H1 (cell line): ENCODE measurements around the gene CLEC16A. TPM values are rescaled to one million over a fixed set of nuclear protein-coding genes. Genes with fewer than 3 reads are reported as not detected.

ENCODE experiments used
- BACH1 ChIP-seq: IDR thresholded peaks from 2 replicates; pipeline ENCODE4 v1.6.1; 2012; ENCODE audit warnings: low read length, improper control_type of control experiment
- CHD1 ChIP-seq: IDR thresholded peaks from 2 replicates; pipeline ENCODE4 v1.6.1; 2012; ENCODE audit warnings: low read depth, low read length, improper control_type of control experiment
- EZH2 ChIP-seq: fragments of 200-600 bp; sonication (generic); IDR thresholded peaks from 2 replicates; pipeline ENCODE4 v1.7.1; 2012; ENCODE audit warnings: low read depth, mild to moderate bottlenecking, moderate library complexity, low read length, inconsistent platforms; ENCODE audit not compliant: severe bottlenecking
- KDM1A ChIP-seq: fragments of 200-600, 300-600 bp; sonication (generic); IDR thresholded peaks from 2 replicates; pipeline ENCODE4 v1.7.1; 2016; ENCODE audit warnings: mild to moderate bottlenecking, low read length, borderline replicate concordance
- RNF2 ChIP-seq: fragments of 200-900, 300-1000 bp; sonication (generic); IDR thresholded peaks from 2 replicates; pipeline ENCODE4 v1.7.1; 2016; ENCODE audit warnings: borderline replicate concordance, low read depth, mild to moderate bottlenecking, antibody characterized with exemption, low read length; ENCODE audit not compliant: poor library complexity, severe bottlenecking; ENCODE audit errors: missing control alignments
- SRF ChIP-seq: IDR thresholded peaks from 2 replicates; pipeline ENCODE4 v1.6.1; 2011; ENCODE audit warnings: mild to moderate bottlenecking, low read depth, low read length, moderate library complexity
- USF2 ChIP-seq: IDR thresholded peaks from 2 replicates; pipeline ENCODE4 v1.6.1; 2011; ENCODE audit warnings: low read length, improper control_type of control experiment
- polyA plus RNA-seq, 7 experiments: library from polyadenylated mRNA; depleted of rRNA in 3 of 7; stranded (reverse) in 5 of 7; unstranded in 2 of 7; fragments of >200 nt in 5 of 7; fragments of 200-250 nt in 2 of 7; gene quantifications; 1 replicate in 5 of 7; 2 replicates in 1 of 7; 4 replicates in 1 of 7; pipeline versions ENCODE4 v1.2.1 to v1.2.3, GENCODE V29; 2011 to 2013; ENCODE audit warnings: missing spikeins in 2 of 7, mixed read lengths in 2 of 7
- total RNA-seq: library from RNA; stranded (reverse); fragmentation: NEBNext Ultra II Directional; extraction: Animal tissue kit (Norgen Biotek cat#: 25700); gene quantifications from 2 replicates; pipeline ENCODE4 v1.2.1, GENCODE V29; 2021
- TF ChIP-seq, protein P1 (sequence below): fragments of 300-600 bp; sonication (generic); IDR thresholded peaks from 2 replicates; pipeline ENCODE4 v1.7.1; 2012; ENCODE audit warnings: low read length, moderate library complexity, mild to moderate bottlenecking, inconsistent platforms; ENCODE audit not compliant: insufficient replicate concordance

Gene CLEC16A
- total and polyA plus RNA-seq, 2 of the 8 experiments (the other 6 are each of a cell fraction or from before 2014, with no cell fraction given): 7.6 to 19.3 TPM

DNA sequence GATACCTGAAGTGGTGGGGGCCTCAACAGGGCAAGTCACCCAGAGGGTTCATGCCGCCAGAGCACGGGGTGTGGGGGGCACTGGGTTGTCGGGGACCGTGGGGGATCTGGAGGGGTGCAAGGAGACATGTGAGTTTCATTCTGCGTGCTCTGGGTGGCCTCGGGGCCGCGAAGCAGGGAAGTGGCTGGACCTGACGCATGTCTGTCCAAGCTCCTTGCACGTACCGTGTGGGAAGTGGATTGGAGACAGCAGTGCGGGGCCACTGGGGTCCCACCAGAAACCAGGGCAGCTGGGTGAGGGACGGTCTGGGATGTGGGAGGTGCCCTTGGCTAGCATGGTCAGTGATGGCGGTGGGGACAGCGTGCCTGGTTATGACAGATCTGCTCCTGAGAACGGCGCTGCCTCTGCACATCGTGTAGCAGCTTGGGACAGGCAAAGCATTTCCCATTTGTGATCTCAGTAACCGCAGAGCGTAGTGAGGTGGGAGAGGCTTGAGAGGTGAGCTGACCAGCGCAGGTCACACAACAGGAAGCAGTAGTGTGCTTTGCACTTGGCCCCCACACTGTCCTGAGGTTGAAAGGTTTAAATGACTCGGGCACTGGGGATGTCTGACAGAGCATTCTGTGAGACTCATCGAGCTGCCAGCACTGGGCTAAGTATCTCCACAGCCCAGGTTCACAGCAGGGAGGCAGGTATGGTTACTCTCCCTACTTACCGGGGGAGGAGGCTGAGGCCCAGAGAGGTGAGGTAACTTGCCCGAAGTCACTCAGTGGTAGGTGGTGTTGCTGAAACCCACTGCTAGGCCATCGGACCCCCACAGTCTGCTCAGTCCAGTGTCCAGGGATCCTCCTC lies 197.3 kb downstream of the CLEC16A start (continued):
- TF ChIP-seq, protein P1, sequence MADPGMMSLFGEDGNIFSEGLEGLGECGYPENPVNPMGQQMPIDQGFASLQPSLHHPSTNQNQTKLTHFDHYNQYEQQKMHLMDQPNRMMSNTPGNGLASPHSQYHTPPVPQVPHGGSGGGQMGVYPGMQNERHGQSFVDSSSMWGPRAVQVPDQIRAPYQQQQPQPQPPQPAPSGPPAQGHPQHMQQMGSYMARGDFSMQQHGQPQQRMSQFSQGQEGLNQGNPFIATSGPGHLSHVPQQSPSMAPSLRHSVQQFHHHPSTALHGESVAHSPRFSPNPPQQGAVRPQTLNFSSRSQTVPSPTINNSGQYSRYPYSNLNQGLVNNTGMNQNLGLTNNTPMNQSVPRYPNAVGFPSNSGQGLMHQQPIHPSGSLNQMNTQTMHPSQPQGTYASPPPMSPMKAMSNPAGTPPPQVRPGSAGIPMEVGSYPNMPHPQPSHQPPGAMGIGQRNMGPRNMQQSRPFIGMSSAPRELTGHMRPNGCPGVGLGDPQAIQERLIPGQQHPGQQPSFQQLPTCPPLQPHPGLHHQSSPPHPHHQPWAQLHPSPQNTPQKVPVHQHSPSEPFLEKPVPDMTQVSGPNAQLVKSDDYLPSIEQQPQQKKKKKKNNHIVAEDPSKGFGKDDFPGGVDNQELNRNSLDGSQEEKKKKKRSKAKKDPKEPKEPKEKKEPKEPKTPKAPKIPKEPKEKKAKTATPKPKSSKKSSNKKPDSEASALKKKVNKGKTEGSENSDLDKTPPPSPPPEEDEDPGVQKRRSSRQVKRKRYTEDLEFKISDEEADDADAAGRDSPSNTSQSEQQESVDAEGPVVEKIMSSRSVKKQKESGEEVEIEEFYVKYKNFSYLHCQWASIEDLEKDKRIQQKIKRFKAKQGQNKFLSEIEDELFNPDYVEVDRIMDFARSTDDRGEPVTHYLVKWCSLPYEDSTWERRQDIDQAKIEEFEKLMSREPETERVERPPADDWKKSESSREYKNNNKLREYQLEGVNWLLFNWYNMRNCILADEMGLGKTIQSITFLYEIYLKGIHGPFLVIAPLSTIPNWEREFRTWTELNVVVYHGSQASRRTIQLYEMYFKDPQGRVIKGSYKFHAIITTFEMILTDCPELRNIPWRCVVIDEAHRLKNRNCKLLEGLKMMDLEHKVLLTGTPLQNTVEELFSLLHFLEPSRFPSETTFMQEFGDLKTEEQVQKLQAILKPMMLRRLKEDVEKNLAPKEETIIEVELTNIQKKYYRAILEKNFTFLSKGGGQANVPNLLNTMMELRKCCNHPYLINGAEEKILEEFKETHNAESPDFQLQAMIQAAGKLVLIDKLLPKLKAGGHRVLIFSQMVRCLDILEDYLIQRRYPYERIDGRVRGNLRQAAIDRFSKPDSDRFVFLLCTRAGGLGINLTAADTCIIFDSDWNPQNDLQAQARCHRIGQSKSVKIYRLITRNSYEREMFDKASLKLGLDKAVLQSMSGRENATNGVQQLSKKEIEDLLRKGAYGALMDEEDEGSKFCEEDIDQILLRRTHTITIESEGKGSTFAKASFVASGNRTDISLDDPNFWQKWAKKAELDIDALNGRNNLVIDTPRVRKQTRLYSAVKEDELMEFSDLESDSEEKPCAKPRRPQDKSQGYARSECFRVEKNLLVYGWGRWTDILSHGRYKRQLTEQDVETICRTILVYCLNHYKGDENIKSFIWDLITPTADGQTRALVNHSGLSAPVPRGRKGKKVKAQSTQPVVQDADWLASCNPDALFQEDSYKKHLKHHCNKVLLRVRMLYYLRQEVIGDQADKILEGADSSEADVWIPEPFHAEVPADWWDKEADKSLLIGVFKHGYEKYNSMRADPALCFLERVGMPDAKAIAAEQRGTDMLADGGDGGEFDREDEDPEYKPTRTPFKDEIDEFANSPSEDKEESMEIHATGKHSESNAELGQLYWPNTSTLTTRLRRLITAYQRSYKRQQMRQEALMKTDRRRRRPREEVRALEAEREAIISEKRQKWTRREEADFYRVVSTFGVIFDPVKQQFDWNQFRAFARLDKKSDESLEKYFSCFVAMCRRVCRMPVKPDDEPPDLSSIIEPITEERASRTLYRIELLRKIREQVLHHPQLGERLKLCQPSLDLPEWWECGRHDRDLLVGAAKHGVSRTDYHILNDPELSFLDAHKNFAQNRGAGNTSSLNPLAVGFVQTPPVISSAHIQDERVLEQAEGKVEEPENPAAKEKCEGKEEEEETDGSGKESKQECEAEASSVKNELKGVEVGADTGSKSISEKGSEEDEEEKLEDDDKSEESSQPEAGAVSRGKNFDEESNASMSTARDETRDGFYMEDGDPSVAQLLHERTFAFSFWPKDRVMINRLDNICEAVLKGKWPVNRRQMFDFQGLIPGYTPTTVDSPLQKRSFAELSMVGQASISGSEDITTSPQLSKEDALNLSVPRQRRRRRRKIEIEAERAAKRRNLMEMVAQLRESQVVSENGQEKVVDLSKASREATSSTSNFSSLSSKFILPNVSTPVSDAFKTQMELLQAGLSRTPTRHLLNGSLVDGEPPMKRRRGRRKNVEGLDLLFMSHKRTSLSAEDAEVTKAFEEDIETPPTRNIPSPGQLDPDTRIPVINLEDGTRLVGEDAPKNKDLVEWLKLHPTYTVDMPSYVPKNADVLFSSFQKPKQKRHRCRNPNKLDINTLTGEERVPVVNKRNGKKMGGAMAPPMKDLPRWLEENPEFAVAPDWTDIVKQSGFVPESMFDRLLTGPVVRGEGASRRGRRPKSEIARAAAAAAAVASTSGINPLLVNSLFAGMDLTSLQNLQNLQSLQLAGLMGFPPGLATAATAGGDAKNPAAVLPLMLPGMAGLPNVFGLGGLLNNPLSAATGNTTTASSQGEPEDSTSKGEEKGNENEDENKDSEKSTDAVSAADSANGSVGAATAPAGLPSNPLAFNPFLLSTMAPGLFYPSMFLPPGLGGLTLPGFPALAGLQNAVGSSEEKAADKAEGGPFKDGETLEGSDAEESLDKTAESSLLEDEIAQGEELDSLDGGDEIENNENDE: no peak
- no peak for TF ChIP-seq RNF2
- TF ChIP-seq EZH2: no peak
- TF ChIP-seq USF2: no peak
- TF ChIP-seq KDM1A: no peak
- TF ChIP-seq SRF: no peak
- no peak for TF ChIP-seq CHD1
- TF ChIP-seq BACH1: no peak
